KOPT-K1 (cell line): ENCODE data around the gene GNAT3.

Source experiments
- H3K27ac ChIP-seq: fragments of 200-600 bp; sonication (generic); 2 replicates; pipeline ENCODE4 v1.5.1; 2016; ENCODE audit warnings: antibody characterized with exemption, mild to moderate bottlenecking, low read depth, low read length; ENCODE audit not compliant: poor library complexity, severe bottlenecking
- H3K36me3 ChIP-seq: fragments of 200-600 bp; sonication (generic); 2 replicates; pipeline ENCODE4 v1.5.1; 2017; ENCODE audit warnings: antibody characterized with exemption, mild to moderate bottlenecking, low read length, moderate library complexity; ENCODE audit not compliant: insufficient read depth
- H3K9me3 ChIP-seq: fragments of 200-600 bp; sonication (generic); 2 replicates; pipeline ENCODE4 v1.5.1; 2017; ENCODE audit warnings: antibody characterized with exemption, low read length, mild to moderate bottlenecking; ENCODE audit not compliant: insufficient read depth, poor library complexity, severe bottlenecking

The GNAT3 gene

GRCh38 chr7:80511964-80512363 is at the start of gene GNAT3:
TSS of gene GNAT3 (minus strand) at chr7:80512064. CDS start at chr7:80511926, 138 bp downstream.
- Histone ChIP-seq H3K27ac (no peak within 1 kb of the TSS), H3K36me3 (no peaks in the 10 kb centered on the region), H3K9me3 (no peaks in the 10 kb centered on the region)

DNA sequence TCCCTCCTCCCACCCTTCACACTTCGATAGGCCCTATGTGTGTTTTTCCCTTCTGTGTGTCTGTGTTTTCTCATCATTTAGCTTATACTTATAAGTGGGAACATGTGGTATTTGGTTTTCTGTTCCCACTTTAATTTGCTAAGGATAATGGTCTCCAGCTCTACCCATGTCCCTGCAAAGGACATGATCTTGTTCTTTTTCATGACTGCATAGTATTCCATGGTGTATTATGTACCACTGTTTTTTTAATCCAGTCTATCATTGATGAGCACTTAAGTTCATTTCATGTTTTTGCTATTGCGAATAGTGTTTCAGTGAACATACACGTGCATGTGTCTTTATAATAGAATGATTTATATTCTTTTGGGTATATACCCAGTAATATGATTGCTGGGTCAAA is 46.3 kb upstream of the GNAT3 start:
- Histone ChIP-seq H3K36me3 (no peaks in the 10 kb centered on the region), H3K27ac (no peak overlapping the region), H3K9me3 (no peaks in the 10 kb centered on the region)

DNA sequence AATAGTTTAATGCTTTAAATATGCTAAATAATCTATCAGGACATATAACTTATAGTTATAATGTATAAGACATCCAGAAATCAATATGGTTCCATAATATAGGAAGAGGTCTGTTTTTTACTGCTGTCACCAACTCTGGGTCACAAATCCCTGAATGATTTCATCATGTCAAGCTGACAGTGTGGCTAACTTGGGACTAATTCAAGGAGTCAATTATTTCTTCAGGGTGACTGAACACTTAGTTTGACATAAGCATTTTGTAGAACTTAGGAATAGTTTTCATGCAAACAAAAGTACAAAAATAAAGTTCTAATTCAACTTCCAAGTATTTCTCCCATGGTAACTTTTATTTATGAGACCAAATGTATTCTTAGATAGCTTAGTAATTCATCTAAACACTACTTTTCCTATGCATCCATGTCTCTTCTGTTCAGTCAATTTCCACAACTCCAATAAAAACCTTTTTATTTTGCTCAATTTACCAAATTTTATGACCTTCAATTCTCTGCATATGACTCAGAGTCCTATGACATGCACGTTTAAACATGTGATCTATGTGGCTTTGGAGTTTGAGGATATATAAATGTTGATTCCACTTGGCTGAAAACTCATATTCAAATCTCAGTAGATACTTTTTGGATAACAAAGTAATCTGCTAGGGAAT is 40.3 kb upstream of the GNAT3 start:
- Histone ChIP-seq H3K9me3 (no peaks in the 10 kb centered on the region), H3K36me3 (no peaks in the 10 kb centered on the region), H3K27ac (no peak overlapping the region)

- H3K27ac ChIP-seq = no peak overlapping the region
- H3K9me3 ChIP-seq = no peaks in the 10 kb centered on the region
- H3K36me3 ChIP-seq = no peaks in the 10 kb centered on the region
These were observed 38.1 kb upstream of the GNAT3 start for GRCh38 chr7:80550005-80550404.

GRCh38 chr7:80548840-80549530 is 37.1 kb upstream of the GNAT3 start:
- Histone ChIP-seq H3K27ac (no peak overlapping the region), H3K9me3 (no peaks in the 10 kb centered on the region), H3K36me3 (no peaks in the 10 kb centered on the region)

- H3K36me3 ChIP-seq = no peaks in the 10 kb centered on the region
- H3K27ac ChIP-seq = no peak overlapping the region
- no peaks in the 10 kb centered on the region for H3K9me3 ChIP-seq
These were observed 30.5 kb upstream of the GNAT3 start for GRCh38 chr7:80542398-80542797.

GRCh38 chr7:80540836-80541235 is 29.0 kb upstream of the GNAT3 start:
- H3K9me3 ChIP-seq = no peaks in the 10 kb centered on the region
- H3K27ac ChIP-seq = no peak overlapping the region
- H3K36me3 ChIP-seq = no peaks in the 10 kb centered on the region

- Histone ChIP-seq H3K36me3 (no peaks in the 10 kb centered on the region), H3K9me3 (no peaks in the 10 kb centered on the region), H3K27ac (no peak overlapping the region)
These were observed 25.2 kb upstream of the GNAT3 start for GRCh38 chr7:80537091-80537490.

GRCh38 chr7:80536426-80536825 is 24.6 kb upstream of the GNAT3 start:
- Histone ChIP-seq H3K36me3 (no peaks in the 10 kb centered on the region), H3K9me3 (no peaks in the 10 kb centered on the region), H3K27ac (no peak overlapping the region)

GRCh38 chr7:80533287-80533686 is 21.4 kb upstream of the GNAT3 start:
- Histone ChIP-seq H3K36me3 (no peaks in the 10 kb centered on the region), H3K9me3 (no peaks in the 10 kb centered on the region), H3K27ac (no peak overlapping the region)

GRCh38 chr7:80532153-80532552 is 20.3 kb upstream of the GNAT3 start:
- Histone ChIP-seq H3K9me3 (no peaks in the 10 kb centered on the region), H3K27ac (no peak overlapping the region), H3K36me3 (no peaks in the 10 kb centered on the region)

GRCh38 chr7:80530136-80530535 is 18.3 kb upstream of the GNAT3 start:
- Histone ChIP-seq H3K9me3 (no peaks in the 10 kb centered on the region), H3K27ac (no peak overlapping the region), H3K36me3 (no peaks in the 10 kb centered on the region)

DNA sequence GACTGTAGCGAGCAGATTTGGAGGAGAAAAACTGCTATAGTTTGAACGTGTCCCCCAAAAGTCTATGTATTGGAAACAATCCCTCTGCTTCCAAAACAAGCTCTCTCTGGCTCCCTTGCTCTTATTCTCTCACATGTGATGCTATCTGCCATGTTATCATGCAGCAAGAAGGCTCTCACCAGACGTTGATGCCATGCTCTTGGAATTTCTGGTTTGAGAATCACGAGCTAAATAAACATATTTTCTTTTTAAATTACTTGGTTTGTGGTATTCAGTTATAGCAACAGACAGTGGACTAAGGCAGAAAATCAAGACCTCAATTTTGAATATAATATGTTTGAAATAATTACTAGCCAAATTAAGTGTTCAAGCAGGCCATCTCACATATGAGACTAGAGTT is 17.5 kb upstream of the GNAT3 start:
- Histone ChIP-seq H3K9me3 (no peaks in the 10 kb centered on the region), H3K36me3 (no peaks in the 10 kb centered on the region), H3K27ac (no peak overlapping the region)

GRCh38 chr7:80528689-80529088 is 16.8 kb upstream of the GNAT3 start:
- Histone ChIP-seq H3K9me3 (no peaks in the 10 kb centered on the region), H3K36me3 (no peaks in the 10 kb centered on the region)

GRCh38 chr7:80526472-80526871 is 14.6 kb upstream of the GNAT3 start:
- H3K27ac ChIP-seq = no peak overlapping the region
- no peaks in the 10 kb centered on the region for H3K36me3 ChIP-seq
- no peaks in the 10 kb centered on the region for H3K9me3 ChIP-seq

More at GRCh38 chr7:80528689-80529088, 16.8 kb upstream of the GNAT3 start:
- no peak overlapping the region for H3K27ac ChIP-seq

DNA sequence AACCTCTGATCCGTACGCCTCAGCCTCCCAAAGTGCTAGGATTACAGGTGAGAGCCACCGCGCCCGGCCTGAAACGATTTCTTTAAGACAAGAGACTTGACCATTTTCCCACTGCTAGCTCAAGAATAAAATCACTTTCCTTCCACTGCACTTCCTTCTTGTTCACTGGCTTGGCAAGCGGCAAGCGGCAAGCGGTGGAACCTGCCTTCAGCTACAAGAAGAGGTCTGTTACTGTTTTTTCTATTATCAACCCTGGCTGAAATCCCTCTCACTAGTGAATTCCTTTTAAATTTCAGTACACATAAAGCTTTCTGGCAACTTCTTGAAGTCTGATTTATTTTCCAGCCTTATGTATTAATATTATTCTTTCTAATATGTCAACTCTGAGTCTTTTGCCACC is 12.8 kb upstream of the GNAT3 start:
- H3K27ac ChIP-seq = no peak overlapping the region
- H3K36me3 ChIP-seq = no peaks in the 10 kb centered on the region
- H3K9me3 ChIP-seq = no peaks in the 10 kb centered on the region
